ENCODE data around the gene CDCP2.

GRCh38 chr1:54178296-54179070 is 25.7 kb upstream of the CDCP2 start:
- TF ChIP-seq REST (IDR thresholded peaks at IDR 0.05) (no peak), CBX2 (IDR thresholded peaks at IDR 0.05; ENCODE audit: borderline replicate concordance, low read depth) (no peak), SMC3 (IDR thresholded peaks at IDR 0.05) (no peak), RCOR1 (IDR thresholded peaks at IDR 0.05; ENCODE audit: low read depth, low read length) (no peak), NR3C1 (IDR thresholded peaks at IDR 0.05) (no peak), EHF (CRISPR knock-in tag; IDR thresholded peaks at IDR 0.05) (no peak), RNF2 (IDR thresholded peaks at IDR 0.05; ENCODE audit: borderline replicate concordance, low read depth) (no peak), POLR2A (IDR thresholded peaks at IDR 0.05; ENCODE audit: low read length) (no peak), CTCF (IDR thresholded peaks at IDR 0.05) (no peak), ELK1 (IDR thresholded peaks at IDR 0.05; ENCODE audit: low read depth, low read length) (no peak)

Measured in A549 (cell line).